ENCODE data around the gene IL17C. TPM values are rescaled to one million over a fixed set of nuclear protein-coding genes. Genes with fewer than 3 reads are reported as not detected.

Gene IL17C
- total and polyA plus RNA-seq, 4 donors = not detected

- DNase-seq (ENCODE audit: low spot score) = no peak
- Histone ChIP-seq H3K27me3 (ENCODE audit: control insufficient read depth in 4 of 4, insufficient read depth in 4 of 4, low read length in 3 of 4) (no peaks in the 10 kb centered on the region), H3K9ac (ENCODE audit: low read depth in 1 of 2, low read length in 2 of 2) (no peak overlapping the region), H3K36me3 (ENCODE audit: control insufficient read depth in 4 of 4, insufficient read depth in 3 of 4, low read depth in 1 of 4, low read length in 3 of 4) (peaks cover 0 to 8% (median 1%) of the 10 kb centered on the region in 4 donors), H3K4me3 (ENCODE audit: low read depth in 1 of 3, low read length in 3 of 3) (no peak overlapping the region), H3K27ac (ENCODE audit: low read depth in 1 of 2, low read length in 2 of 2) (no peak overlapping the region), H3K9me3 (ENCODE audit: control insufficient read depth in 4 of 4, low read length in 3 of 4) (no peaks in the 10 kb centered on the region), H3K4me1 (ENCODE audit: control insufficient read depth in 4 of 4, insufficient read depth in 4 of 4, low read length in 3 of 4) (no peaks in the 10 kb centered on the region)
- 94% methylated on average over 23 of the region's 23 CpGs for WGBS
- TF ChIP-seq JUND (IDR thresholded peaks at IDR 0.05) (no peak), EGR1 (IDR thresholded peaks at IDR 0.05; ENCODE audit: low read depth in 2 of 2) (no peak), FOXA2 (IDR thresholded peaks at IDR 0.05) (no peak), NR2F2 (IDR thresholded peaks at IDR 0.05) (no peak), ZBTB33 (IDR thresholded peaks at IDR 0.05) (no peak), REST (IDR thresholded peaks at IDR 0.05) (no peak), RAD21 (IDR thresholded peaks at IDR 0.05) (no peak), FOXA1 (IDR thresholded peaks at IDR 0.05) (no peak), MAX (IDR thresholded peaks at IDR 0.05) (no peak), GABPA (IDR thresholded peaks at IDR 0.05 in 1 of 2, conservative IDR thresholded peaks at IDR 0.05 in 1 of 2) (no peak), CTCF (IDR thresholded peaks at IDR 0.05; ENCODE audit: low read depth, low read length, missing input control) (no peak), SP1 (IDR thresholded peaks at IDR 0.05) (no peak), HNF4G (IDR thresholded peaks at IDR 0.05) (no peak), RXRA (IDR thresholded peaks at IDR 0.05) (no peak), YY1 (IDR thresholded peaks at IDR 0.05) (no peak), HNF4A (conservative IDR thresholded peaks at IDR 0.05) (no peak), TAF1 (conservative IDR thresholded peaks at IDR 0.05) (no peak), ATF3 (IDR thresholded peaks at IDR 0.05) (no peak)
Measured at GRCh38 chr16:88671806-88672205, 33.4 kb downstream of the IL17C start.
